ENCODE measurements around the gene AP1G2. TPM values are rescaled to one million over a fixed set of nuclear protein-coding genes. Genes with fewer than 3 reads are reported as not detected.

The AP1G2 gene
- total and polyA plus RNA-seq, 2 of the 13 experiments (the other 11 are each of a cell fraction or from before 2014, with no cell fraction given) = 96.9 to 611 TPM

DNA sequence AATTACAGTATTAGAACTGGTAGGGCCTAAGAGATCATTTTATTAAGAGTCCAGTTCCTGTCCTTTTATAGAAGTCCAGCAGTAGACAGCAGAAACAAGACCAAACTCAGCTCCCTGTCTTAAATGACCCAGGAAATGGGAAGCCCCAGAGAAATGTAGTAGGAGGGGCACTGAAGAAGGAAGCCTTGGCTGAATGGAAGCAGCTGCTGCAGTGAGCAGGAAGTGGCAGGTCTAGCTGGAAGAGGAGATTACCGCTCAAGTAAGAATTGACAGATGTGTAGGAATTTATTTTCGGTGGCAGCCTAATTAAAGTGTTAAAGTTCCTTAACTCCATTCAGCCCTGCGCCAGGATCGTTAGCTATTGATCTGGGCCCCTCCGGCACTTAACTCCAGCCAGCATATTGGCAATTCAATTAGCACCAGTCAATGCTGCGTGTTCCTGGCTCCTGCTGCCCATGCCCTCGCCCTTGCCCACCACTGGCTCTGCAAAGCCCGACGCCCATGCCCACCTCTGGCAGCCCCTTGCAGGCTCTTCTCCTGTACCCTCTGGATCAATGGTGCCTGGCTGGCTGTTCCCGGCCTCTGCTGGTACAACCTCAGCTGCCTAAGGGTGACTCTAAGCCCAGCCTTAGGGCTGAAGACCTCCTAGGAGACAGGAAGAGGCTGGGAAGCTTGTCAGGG lies 37.1 kb downstream of the AP1G2 start:
- Histone ChIP-seq H4K20me1 (ENCODE audit: insufficient read depth, low read length) (no peaks in the 10 kb centered on the region), H3K4me1 (ENCODE audit: insufficient read depth, low read length) (no peaks in the 10 kb centered on the region), H3K9ac (ENCODE audit: insufficient read depth, low read depth, low read length) (no peak overlapping the region), H2AFZ (ENCODE audit: low read length) (no peak overlapping the region), H3K4me2 (ENCODE audit: low read depth, low read length) (no peak overlapping the region), H3K36me3 (replicated peaks in 1 of 2; ENCODE audit: control insufficient read depth in 1 of 2, insufficient read depth in 2 of 2, low read length in 2 of 2) (no peaks in the 10 kb centered on the region), H3K9me3 (ENCODE audit: low read length) (no peaks in the 10 kb centered on the region), H3K79me2 (ENCODE audit: insufficient read depth, low read length) (no peaks in the 10 kb centered on the region), H3K27me3 (ENCODE audit: control insufficient read depth in 1 of 2, insufficient read depth in 2 of 2, low read length in 2 of 2) (no peaks in the 10 kb centered on the region), H3K4me3 (replicated peaks in 1 of 3; ENCODE audit: insufficient read depth in 1 of 3, low read depth in 2 of 3, low read length in 3 of 3) (no peak overlapping the region), H3K27ac (ENCODE audit: extremely low read length, insufficient read depth, low read length) (no peak overlapping the region)
- 0 out of 2 replicates have a peak, but pooled peaks have one; percentile 23 for TF ChIP-seq PHF20 (CRISPR knock-in tag; IDR thresholded peaks at IDR 0.05)
- no peak for TF ChIP-seq MZF1 (CRISPR knock-in tag; IDR thresholded peaks at IDR 0.05; ENCODE audit: borderline replicate concordance)
- TF ChIP-seq ZNF644 (CRISPR knock-in tag; IDR thresholded peaks at IDR 0.05; ENCODE audit: low read depth) = no peak
- TF ChIP-seq, protein P1, sequence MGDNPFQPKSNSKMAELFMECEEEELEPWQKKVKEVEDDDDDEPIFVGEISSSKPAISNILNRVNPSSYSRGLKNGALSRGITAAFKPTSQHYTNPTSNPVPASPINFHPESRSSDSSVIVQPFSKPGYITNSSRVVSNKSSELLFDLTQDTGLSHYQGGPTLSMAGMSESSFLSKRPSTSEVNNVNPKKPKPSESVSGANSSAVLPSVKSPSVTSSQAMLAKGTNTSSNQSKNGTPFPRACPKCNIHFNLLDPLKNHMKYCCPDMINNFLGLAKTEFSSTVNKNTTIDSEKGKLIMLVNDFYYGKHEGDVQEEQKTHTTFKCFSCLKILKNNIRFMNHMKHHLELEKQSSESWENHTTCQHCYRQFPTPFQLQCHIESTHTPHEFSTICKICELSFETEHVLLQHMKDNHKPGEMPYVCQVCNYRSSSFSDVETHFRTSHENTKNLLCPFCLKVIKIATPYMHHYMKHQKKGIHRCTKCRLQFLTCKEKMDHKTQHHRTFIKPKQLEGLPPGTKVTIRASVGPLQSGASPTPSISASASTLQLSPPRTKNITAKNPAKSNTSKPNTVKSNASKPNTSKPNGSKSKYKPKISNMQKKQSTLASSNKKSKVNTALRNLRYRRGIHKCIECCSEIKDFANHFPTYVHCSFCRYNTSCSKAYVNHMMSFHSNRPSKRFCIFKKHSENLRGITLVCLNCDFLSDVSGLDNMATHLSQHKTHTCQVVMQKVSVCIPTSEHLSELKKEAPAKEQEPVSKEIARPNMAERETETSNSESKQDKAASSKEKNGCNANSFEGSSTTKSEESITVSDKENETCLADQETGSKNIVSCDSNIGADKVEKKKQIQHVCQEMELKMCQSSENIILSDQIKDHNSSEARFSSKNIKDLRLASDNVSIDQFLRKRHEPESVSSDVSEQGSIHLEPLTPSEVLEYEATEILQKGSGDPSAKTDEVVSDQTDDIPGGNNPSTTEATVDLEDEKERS (CRISPR knock-in tag; IDR thresholded peaks at IDR 0.05) = no peak
- TF ChIP-seq ISX (CRISPR knock-in tag; conservative IDR thresholded peaks at IDR 0.05) = no peak
- no peak for TF ChIP-seq MIER2 (CRISPR knock-in tag; IDR thresholded peaks at IDR 0.05)
- intact Hi-C loops (cut with micrococcal nuclease; ENCODE audit: unreplicated experiment) = no loop called here
- BruUV-seq (replicated peaks) = no TSS peak
- FAIRE-seq = peak; percentile 18
- ChIA-PET CTCF (ENCODE audit: low intra/inter-chr PET ratio, low total read pairs) (no interaction called here), POLR2A (interaction anchor here (1.1 kb wide), 1 partner anchor 25 kb away, joined by 3 read pairs; the partner anchor contains the start of gene THTPA)
- ATAC-seq = no peak
- no peak for DNase-seq (ENCODE audit: low spot score)
- in situ Hi-C loops (cut with HindIII; ENCODE audit: extremely low pct_ligation_motif_present, low pct_unique_long_range_greater_than_20kb) = no loop called here
- WGBS (ENCODE audit: low lambda C conversion rate) = 77% methylated on average over 10 of the region's 10 CpGs
